H1 (cell line): Measurements from ENCODE around the gene CCDC171.

ENCODE experiments used
- CBX5 ChIP-seq: fragments of 300-800, 300-1000 bp; sonication (generic); IDR thresholded peaks from 2 replicates; pipeline ENCODE4 v1.7.1; 2016; ENCODE audit warnings: antibody characterized with exemption, low read length, low read depth
- CTCF ChIP-seq, 3 experiments: IDR thresholded peaks; 1 replicate in 2 of 3; 2 replicates in 1 of 3; pipeline versions ENCODE4 v1.5.1 to v1.6.1; 2011; ENCODE audit warnings: low read length in 3 of 3, mild to moderate bottlenecking in 3 of 3, inconsistent platforms in 2 of 3, low read depth in 1 of 3, moderate library complexity in 1 of 3; ENCODE audit not compliant: insufficient read depth in 1 of 3; ENCODE audit errors: control extremely low read depth in 1 of 3
- PHF8 ChIP-seq: fragments of 200-600 bp; sonication (generic); conservative IDR thresholded peaks from 2 replicates; pipeline ENCODE4 v1.7.1; 2012; ENCODE audit warnings: low read depth, mild to moderate bottlenecking, inconsistent platforms, low read length, moderate library complexity
- POLR2A ChIP-seq, 2 experiments: IDR thresholded peaks; 1 replicate in 1 of 2; 2 replicates in 1 of 2; pipeline ENCODE4 v1.6.1; 2011; ENCODE audit warnings: low read depth in 2 of 2, low read length in 2 of 2, mild to moderate bottlenecking in 2 of 2; ENCODE audit errors: control extremely low read depth in 1 of 2
- ZNF274 ChIP-seq: IDR thresholded peaks from 2 replicates; pipeline ENCODE4 v1.7.0; 2012; ENCODE audit warnings: low read length, borderline replicate concordance; ENCODE audit errors: extremely low read depth

GRCh38 chr9:15606643-15607472 lies 54.0 kb downstream of the CCDC171 start:
- TF ChIP-seq CTCF (IDR thresholded peaks at IDR 0.05; ENCODE audit: control extremely low read depth in 1 of 3, insufficient read depth in 1 of 3, low read depth in 1 of 3, low read length in 3 of 3): peak in 2 of 3 experiments; percentile 27 to 32; a peak in 2 of 4 replicates
- TF ChIP-seq POLR2A (IDR thresholded peaks at IDR 0.05; ENCODE audit: control extremely low read depth in 1 of 2, low read depth in 2 of 2, low read length in 2 of 2): no peak
- no peak for TF ChIP-seq CBX5
- no peak for TF ChIP-seq ZNF274
- TF ChIP-seq PHF8: no peak
